H1 (cell line): Measurements from ENCODE around the gene DYNLT2B. TPM values are rescaled to one million over a fixed set of nuclear protein-coding genes. Genes with fewer than 3 reads are reported as not detected.
"Not testable (repeated sequence)": the region's sequence is repeated elsewhere in the genome, so short reads cannot be mapped to it uniquely, and the experiment has no call there.

Experiments
- CTCF ChIA-PET: fragments of 300-600 bp; sonication (Branson Sonifier 250); formaldehyde crosslinking; loops from one replicate; lab custom pipeline; 2021; ENCODE audit not compliant: partially characterized antibody; lab: Charles Lee
- POLR2A ChIA-PET: fragments of 300-600 bp; sonication (Branson Sonifier 250); formaldehyde crosslinking; loops from one replicate; lab custom pipeline; 2021; ENCODE audit warnings: inconsistent platforms; ENCODE audit not compliant: partially characterized antibody; lab: Charles Lee
- DNase-seq, 2 experiments: peaks; one replicate each; pipeline versions ENCODE4 v3.0.0 to v3.0.0-alpha.2; 2010 to 2022; ENCODE audit warnings: low spot score in 2 of 2, low read depth in 1 of 2, mixed read lengths in 1 of 2
- FAIRE-seq: peaks from 2 replicates; lab custom pipeline; 2011; peaks lifted over from hg19 to GRCh38; lab: Jason Lieb, UNC
- H2AFZ ChIP-seq: 2 replicates; pipeline ENCODE4 v1.8.1; 2012; ENCODE audit warnings: low read length, inconsistent platforms
- H2AK5ac ChIP-seq: 2 replicates; pipeline ENCODE4 v1.6.1; 2013; ENCODE audit warnings: low read depth, low read length
- H2BK120ac ChIP-seq: replicated peaks from 2 replicates; pipeline ENCODE3; 2013; ENCODE audit warnings: low read depth, low read length, inconsistent platforms
- H2BK12ac ChIP-seq: 2 replicates; pipeline ENCODE4 v1.6.1; 2013; ENCODE audit warnings: low read depth, low read length
- H2BK15ac ChIP-seq: 2 replicates; pipeline ENCODE4 v1.6.1; 2013; ENCODE audit warnings: low read length
- H2BK20ac ChIP-seq: 2 replicates; pipeline ENCODE4 v1.6.1; 2013; ENCODE audit warnings: low read length
- H2BK5ac ChIP-seq: 2 replicates; pipeline ENCODE4 v1.6.1; 2013; ENCODE audit warnings: low read depth, low read length
- H3K14ac ChIP-seq: 2 replicates; pipeline ENCODE4 v1.6.1; 2013; ENCODE audit warnings: inconsistent platforms; ENCODE audit not compliant: insufficient read length
- H3K18ac ChIP-seq: 2 replicates; pipeline ENCODE4 v1.6.1; 2013; ENCODE audit warnings: low read length; ENCODE audit errors: extremely low read depth
- H3K23ac ChIP-seq: 2 replicates; pipeline ENCODE4 v1.6.1; 2013; ENCODE audit warnings: inconsistent platforms; ENCODE audit not compliant: insufficient read length
- H3K23me2 ChIP-seq: 2 replicates; pipeline ENCODE4 v1.6.1; 2013; ENCODE audit warnings: low read depth, low read length
- H3K27ac ChIP-seq: 2 replicates; pipeline ENCODE4 v1.6.1; 2011; ENCODE audit warnings: low read depth, low read length, inconsistent platforms
- H3K27me3 ChIP-seq, 4 experiments: replicated peaks in 1 of 4; 1 replicate in 1 of 4; 2 replicates in 3 of 4; pipeline versions ENCODE4 v1.6.1 to v1.8.1; 2011 to 2013; ENCODE audit warnings: low read length in 3 of 4, mild to moderate bottlenecking in 3 of 4, inconsistent platforms in 2 of 4, mixed read lengths in 2 of 4, moderate library complexity in 1 of 4; ENCODE audit not compliant: control insufficient read depth in 3 of 4, insufficient read depth in 3 of 4; ENCODE audit errors: extremely low read depth in 1 of 4
- H3K36me3 ChIP-seq, 4 experiments: 2 replicates each; pipeline versions ENCODE4 v1.6.1 to v1.8.1; 2011 to 2013; ENCODE audit warnings: mild to moderate bottlenecking in 4 of 4, low read length in 3 of 4, moderate library complexity in 2 of 4, control low read depth in 1 of 4, inconsistent platforms in 1 of 4; ENCODE audit not compliant: insufficient read depth in 4 of 4, control insufficient read depth in 2 of 4
- H3K4ac ChIP-seq: replicated peaks from 2 replicates; pipeline ENCODE3; 2013; ENCODE audit warnings: low read length, low read depth, mixed read lengths, inconsistent platforms; ENCODE audit not compliant: insufficient read length
- H3K4me1 ChIP-seq, 4 experiments: replicated peaks in 1 of 4; 1 replicate in 1 of 4; 2 replicates in 3 of 4; pipeline versions ENCODE4 v1.6.1 to v1.8.1; 2011 to 2013; ENCODE audit warnings: low read length in 3 of 4, inconsistent platforms in 2 of 4, mixed read lengths in 1 of 4; ENCODE audit not compliant: insufficient read depth in 4 of 4, control insufficient read depth in 3 of 4
- H3K4me2 ChIP-seq, 2 experiments: 2 replicates each; pipeline versions ENCODE4 v1.6.1 to v1.8.1; 2011 to 2013; ENCODE audit warnings: low read depth in 2 of 2, low read length in 2 of 2, control low read depth in 1 of 2, inconsistent platforms in 1 of 2, mild to moderate bottlenecking in 1 of 2; ENCODE audit not compliant: insufficient read depth in 1 of 2
- H3K4me3 ChIP-seq, 4 experiments: fragments of 200-600, 300-600 bp in 1 of 4; sonication (generic), shearing (Covaris generic), sonication (Bioruptor Twin) in 1 of 4; 2 replicates each; pipeline versions ENCODE4 v1.5.1 to v1.8.1; 2011 to 2016; ENCODE audit warnings: low read length in 4 of 4, low read depth in 3 of 4, control low read depth in 2 of 4, inconsistent platforms in 2 of 4, mild to moderate bottlenecking in 2 of 4, mixed read lengths in 1 of 4, moderate library complexity in 1 of 4; ENCODE audit not compliant: insufficient read depth in 2 of 4; ENCODE audit errors: extremely low read depth in 1 of 4
- H3K56ac ChIP-seq: replicated peaks from 2 replicates; pipeline ENCODE3; 2013; ENCODE audit warnings: low read depth, mild to moderate bottlenecking, mixed read lengths, low read length, inconsistent platforms; ENCODE audit not compliant: insufficient read length
- H3K79me1 ChIP-seq: 2 replicates; pipeline ENCODE4 v1.6.1; 2013; ENCODE audit warnings: low read depth, low read length, control low read depth
- H3K79me2 ChIP-seq, 2 experiments: 2 replicates each; pipeline versions ENCODE4 v1.6.1 to v1.8.1; 2012 to 2013; ENCODE audit warnings: low read length in 2 of 2, mild to moderate bottlenecking in 2 of 2, inconsistent platforms in 1 of 2; ENCODE audit not compliant: insufficient read depth in 2 of 2, control insufficient read depth in 1 of 2
- H3K9ac ChIP-seq, 4 experiments: replicated peaks in 1 of 4; 1 replicate in 1 of 4; 2 replicates in 3 of 4; pipeline versions ENCODE4 v1.6.1 to v1.8.1; 2011 to 2013; ENCODE audit warnings: low read depth in 3 of 4, low read length in 3 of 4, control low read depth in 2 of 4, mild to moderate bottlenecking in 2 of 4, moderate library complexity in 2 of 4, inconsistent platforms in 1 of 4; ENCODE audit errors: extremely low read depth in 1 of 4
- H3K9me3 ChIP-seq, 2 experiments: 2 replicates each; pipeline versions ENCODE4 v1.6.1 to v1.8.1; 2012 to 2013; ENCODE audit warnings: mild to moderate bottlenecking in 2 of 2, moderate library complexity in 2 of 2, control low read depth in 1 of 2, inconsistent platforms in 1 of 2, low read depth in 1 of 2, low read length in 1 of 2, mixed read lengths in 1 of 2; ENCODE audit not compliant: insufficient read depth in 2 of 2
- H4K20me1 ChIP-seq, 2 experiments: replicated peaks in 1 of 2; 2 replicates each; pipeline versions ENCODE3 to v1.8.1; 2011 to 2013; ENCODE audit warnings: inconsistent platforms in 2 of 2, low read length in 2 of 2, mild to moderate bottlenecking in 1 of 2; ENCODE audit not compliant: insufficient read depth in 2 of 2, control insufficient read depth in 1 of 2
- H4K5ac ChIP-seq: 2 replicates; pipeline ENCODE4 v1.6.1; 2013; ENCODE audit warnings: low read length, low read depth, mixed read lengths, inconsistent platforms; ENCODE audit not compliant: insufficient read length
- H4K8ac ChIP-seq: 2 replicates; pipeline ENCODE4 v1.8.0; 2013; ENCODE audit warnings: mild to moderate bottlenecking, moderate library complexity, low read length, inconsistent platforms; ENCODE audit not compliant: insufficient read depth; ENCODE audit errors: extremely low read depth
- H4K91ac ChIP-seq: replicated peaks from 2 replicates; pipeline ENCODE3; 2013; ENCODE audit warnings: low read length, mixed read lengths, inconsistent platforms; ENCODE audit not compliant: insufficient read length
- WGBS, 2 experiments: shearing (Covaris generic) in 1 of 2; methylation state at CpG; one replicate each; pipeline versions ENCODE4 v1.1.6 to v1.1.7; 2013 to 2015; ENCODE audit warnings: low lambda C conversion rate in 2 of 2, mixed read lengths in 2 of 2, inconsistent platforms in 1 of 2, low coverage in 1 of 2, missing lambda C conversion rate in 1 of 2; ENCODE audit not compliant: insufficient replicate concordance in 2 of 2, insufficient coverage in 1 of 2, insufficient read length in 1 of 2; ENCODE audit errors: extremely low coverage in 1 of 2, missing lambda C conversion rate in 1 of 2; 5-methylcytosine and 5-hydroxymethylcytosine counted together
- polyA plus RNA-seq, 7 experiments: library from polyadenylated mRNA; depleted of rRNA in 3 of 7; stranded (reverse) in 5 of 7; unstranded in 2 of 7; fragments of >200 nt in 5 of 7; fragments of 200-250 nt in 2 of 7; gene quantifications; 1 replicate in 5 of 7; 2 replicates in 1 of 7; 4 replicates in 1 of 7; pipeline versions ENCODE4 v1.2.1 to v1.2.3, GENCODE V29; 2011 to 2013; ENCODE audit warnings: missing spikeins in 2 of 7, mixed read lengths in 2 of 7
- total RNA-seq: library from RNA; stranded (reverse); fragmentation: NEBNext Ultra II Directional; extraction: Animal tissue kit (Norgen Biotek cat#: 25700); gene quantifications from 2 replicates; pipeline ENCODE4 v1.2.1, GENCODE V29; 2021

Gene DYNLT2B
- total and polyA plus RNA-seq, 2 of the 8 experiments (the other 6 are each of a cell fraction or from before 2014, with no cell fraction given): 10.9 to 22.2 TPM

DNA sequence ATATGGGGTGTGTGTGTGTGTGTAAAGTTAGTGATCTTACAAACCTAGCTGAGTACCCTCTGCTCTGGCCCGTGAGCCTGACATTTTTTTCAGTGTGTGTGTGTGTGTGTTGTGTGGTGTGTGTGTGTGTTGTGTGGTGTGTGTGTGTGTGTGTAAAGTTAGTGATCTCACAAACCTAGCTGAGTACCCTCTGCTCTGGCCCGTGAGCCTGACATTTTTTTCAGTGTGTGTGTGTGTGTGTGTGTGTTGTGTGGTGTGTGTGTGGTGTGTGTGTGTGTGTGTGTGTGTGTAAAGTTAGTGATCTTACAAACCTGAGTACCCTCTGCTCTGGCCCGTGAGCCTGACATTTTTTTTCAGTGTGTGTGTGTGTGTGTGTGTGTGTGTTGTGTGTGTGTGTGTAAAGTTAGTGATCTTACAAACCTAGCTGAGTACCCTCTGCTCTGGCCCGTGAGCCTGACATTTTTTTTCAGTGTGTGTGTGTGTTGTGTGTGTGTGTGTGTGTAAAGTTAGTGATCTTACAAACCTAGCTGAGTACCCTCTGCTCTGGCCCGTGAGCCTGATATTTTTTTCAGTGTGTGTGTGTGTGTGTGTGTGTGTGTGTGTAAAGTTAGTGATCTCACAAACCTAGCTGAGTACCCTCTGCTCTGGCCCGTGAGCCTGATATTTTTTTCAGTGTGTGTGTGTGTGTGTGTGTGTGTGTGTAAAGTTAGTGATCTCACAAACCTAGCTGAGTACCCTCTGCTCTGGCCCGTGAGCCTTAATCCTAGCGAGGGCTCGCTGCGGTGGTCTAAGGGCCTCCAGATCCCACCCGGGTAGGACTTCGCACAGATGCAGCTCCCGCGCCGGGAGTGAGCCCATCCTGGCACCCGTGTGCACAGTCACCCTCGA lies 997 bp downstream of the DYNLT2B start:
- ChIA-PET POLR2A (interaction anchor here (0.9 to 2.2 kb wide), 7 partner anchors 10 to 115 kb away, joined by 3 to 10 read pairs (median 3); partner anchors contain the start of genes PCYT1A and UBXN7), CTCF (interaction anchor here (0.6 to 4.2 kb wide), 6 partner anchors 7 to 334 kb away, joined by 3 to 19 read pairs (median 4); no protein-coding TSS in a partner anchor)
- H2AFZ ChIP-seq: peak overlapping the region; percentile 89; the same call in 1 of the 2 replicates
- not testable (repeated sequence) for H3K36me3 ChIP-seq, H2BK20ac ChIP-seq, H2BK5ac ChIP-seq, H4K91ac ChIP-seq, H3K23ac ChIP-seq, H3K4me1 ChIP-seq, H3K14ac ChIP-seq, H4K5ac ChIP-seq, H3K79me2 ChIP-seq, H2BK15ac ChIP-seq, H3K27me3 ChIP-seq, H3K56ac ChIP-seq, H2AK5ac ChIP-seq, H3K9me3 ChIP-seq, H2BK12ac ChIP-seq, FAIRE-seq, H3K79me1 ChIP-seq, H3K23me2 ChIP-seq, H4K20me1 ChIP-seq, DNase-seq
- peak overlapping the region; percentile 89 for H4K8ac ChIP-seq
- H2BK120ac ChIP-seq: peak overlapping the region; percentile 28
- peak overlapping the region in 3 of 4 experiments; percentile 53 to 92 (median 87); a peak in 6 of 7 replicates for H3K9ac ChIP-seq
- WGBS, 2 experiments: 32% methylated on average over 14 of the region's 17 CpGs; no CpG with 5 or more reads in 1 of the 2 experiments
- H3K4ac ChIP-seq: peak overlapping the region; percentile 94
- peak overlapping the region; percentile 20 to 78 for H3K4me2 ChIP-seq
- H3K27ac ChIP-seq: peak overlapping the region; percentile 34; the same call in 1 of the 2 replicates
- H3K18ac ChIP-seq: peak overlapping the region; percentile 87
- H3K4me3 ChIP-seq: peak overlapping the region; percentile 55 to 98 (median 91)
